HG02981 (cell line): ENCODE data around the gene HOXA3.

Source experiments
- ATAC-seq: cut with Tn5 transposase; IDR thresholded peaks from one replicate; pipeline ENCODE4 v1.9.1; 2021; ENCODE audit warnings: mild to moderate bottlenecking, moderate library complexity; ENCODE audit not compliant: unreplicated experiment

HOXA3 gene

GRCh38 chr7:27157702-27158431 lies 5.5 kb upstream of the HOXA3 start:
- no peak for ATAC-seq

DNA sequence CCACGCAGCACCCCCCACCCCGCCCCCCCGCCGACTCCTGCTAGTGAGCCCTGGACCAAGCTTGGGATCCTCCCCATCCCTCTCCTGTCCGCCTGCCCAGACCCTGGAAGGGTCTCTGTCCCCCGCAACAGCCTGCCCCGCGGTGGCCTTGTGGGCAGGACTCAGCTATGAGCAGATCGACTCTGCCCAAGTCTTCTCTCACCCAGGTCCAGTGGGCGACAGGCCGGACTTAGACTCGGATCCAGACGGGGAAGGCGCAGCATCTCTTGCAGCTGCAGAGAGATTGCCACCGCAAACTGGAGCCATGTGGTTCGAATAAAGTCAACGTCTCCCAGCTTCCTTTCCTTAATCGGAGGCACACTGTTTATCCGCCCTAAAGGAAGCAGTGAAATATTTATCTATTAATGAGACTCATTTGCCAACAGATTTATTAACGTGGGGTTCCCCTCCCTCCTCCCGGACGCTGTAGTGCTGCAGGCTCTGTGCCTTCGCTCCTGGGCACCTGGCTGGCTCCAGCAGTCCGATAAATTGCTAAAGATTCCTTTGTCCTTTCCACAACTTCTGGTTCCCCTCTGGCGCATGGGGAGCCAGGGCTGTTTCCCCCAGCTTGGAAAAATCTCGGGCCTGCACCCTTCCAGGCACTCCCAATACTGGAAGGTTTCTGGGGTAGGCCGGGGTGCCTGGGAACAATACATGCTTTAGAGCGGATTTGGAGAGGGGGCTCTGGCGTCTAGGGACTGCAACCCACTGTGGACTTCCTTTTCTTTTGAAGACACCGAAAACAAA lies 4.7 kb upstream of the HOXA3 start:
- no peak for ATAC-seq

DNA sequence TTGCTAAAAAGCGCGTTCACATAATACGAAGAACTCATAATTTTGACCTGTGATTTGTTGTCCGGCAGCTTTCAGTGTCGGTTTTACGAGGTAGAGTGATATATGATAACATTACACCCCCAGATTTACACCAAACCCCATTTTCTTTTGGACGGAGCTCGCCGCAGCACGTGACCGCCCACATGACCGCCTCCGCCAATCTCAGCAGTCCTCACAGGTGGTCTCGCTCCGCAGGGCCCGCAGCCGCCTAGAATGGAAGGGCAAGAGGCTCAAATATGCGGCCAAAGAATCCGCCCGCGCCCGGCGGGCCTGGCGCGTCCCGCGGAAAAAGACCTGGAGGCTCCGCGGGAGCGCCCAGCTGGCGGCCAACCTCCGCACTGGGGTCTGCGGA lies 4.1 kb upstream of the HOXA3 start, which contains the start of gene HOXA7:
TSS of gene HOXA7 (minus strand) at position 168 of the 391 bp plus-strand sequence. CDS start at position 38, 130 bp downstream.
- ATAC-seq: no peak

DNA sequence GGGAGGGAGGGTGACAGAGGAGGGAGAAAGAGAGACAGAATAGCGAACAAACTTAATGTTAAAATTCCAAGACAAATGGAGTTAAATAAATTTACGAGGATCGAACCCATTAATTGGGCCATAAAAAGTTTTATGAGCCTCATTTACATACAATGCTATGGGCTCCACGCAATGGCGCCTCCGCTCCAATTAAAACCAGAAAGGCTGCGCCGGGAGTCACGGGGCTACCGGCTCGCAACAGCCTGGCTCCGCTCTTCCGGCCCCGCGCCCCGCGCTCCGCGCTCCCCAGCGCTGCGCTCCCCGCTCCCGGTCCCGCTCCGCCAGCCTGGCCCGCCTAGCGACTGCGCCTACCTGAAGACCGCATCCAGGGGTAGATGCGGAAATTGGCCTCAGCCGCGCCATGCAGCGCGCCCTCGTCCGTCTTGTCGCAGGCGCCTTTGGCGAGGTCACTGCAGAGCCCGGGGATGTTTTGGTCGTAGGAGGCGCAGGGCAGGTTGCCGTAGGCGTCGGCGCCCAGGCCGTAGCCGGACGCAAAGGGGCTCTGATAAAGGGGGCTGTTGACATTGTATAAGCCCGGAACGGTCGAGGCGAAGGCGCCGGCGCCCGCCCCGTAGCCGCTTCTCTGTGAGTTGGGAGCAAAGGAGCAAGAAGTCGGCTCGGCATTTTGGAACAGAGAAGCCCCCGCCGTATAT lies 3.6 kb upstream of the HOXA3 start:
- no peak for ATAC-seq

DNA sequence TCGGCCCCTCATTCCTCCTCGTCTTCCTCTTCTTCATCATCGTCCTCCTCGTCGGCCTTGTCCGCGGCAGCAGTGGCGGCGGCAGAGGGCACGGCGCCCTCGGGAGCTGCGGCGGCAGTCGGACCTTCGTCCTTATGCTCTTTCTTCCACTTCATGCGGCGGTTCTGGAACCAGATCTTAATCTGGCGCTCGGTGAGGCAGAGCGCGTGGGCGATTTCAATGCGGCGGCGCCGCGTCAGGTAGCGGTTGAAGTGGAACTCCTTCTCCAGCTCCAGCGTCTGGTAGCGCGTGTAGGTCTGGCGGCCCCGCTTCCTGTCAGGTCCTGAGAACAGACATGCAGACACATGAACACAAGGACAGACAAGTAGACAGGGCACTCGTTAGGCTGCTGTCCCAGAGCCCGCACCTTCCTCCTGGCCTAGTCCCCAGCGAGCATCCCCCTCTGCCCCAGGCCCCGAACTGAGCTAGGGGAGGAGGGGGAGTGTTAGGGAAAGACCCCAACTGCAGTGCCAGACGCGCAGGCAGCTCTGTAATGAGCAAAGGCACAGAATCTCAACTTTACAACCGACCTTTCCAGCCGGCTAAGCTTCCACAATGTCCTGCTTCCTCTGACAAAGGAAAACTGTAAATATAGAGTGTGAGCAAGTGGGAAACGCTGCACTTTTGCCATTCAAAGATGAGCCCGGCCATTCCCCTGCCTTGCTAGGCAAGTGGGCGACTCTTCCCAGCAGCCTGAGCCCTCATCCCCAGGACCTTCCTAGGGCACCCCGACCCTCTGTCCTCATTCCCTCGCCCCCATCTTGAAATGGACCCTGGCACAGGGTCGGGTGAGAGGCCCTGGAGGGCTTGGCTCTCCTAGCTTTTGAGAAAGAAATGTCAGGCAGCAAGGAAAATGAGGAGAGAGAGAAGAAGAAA lies 2.8 kb upstream of the HOXA3 start:
- ATAC-seq: no peak

- no peak for ATAC-seq
These were observed 2.0 kb upstream of the HOXA3 start for GRCh38 chr7:27154369-27154768.

DNA sequence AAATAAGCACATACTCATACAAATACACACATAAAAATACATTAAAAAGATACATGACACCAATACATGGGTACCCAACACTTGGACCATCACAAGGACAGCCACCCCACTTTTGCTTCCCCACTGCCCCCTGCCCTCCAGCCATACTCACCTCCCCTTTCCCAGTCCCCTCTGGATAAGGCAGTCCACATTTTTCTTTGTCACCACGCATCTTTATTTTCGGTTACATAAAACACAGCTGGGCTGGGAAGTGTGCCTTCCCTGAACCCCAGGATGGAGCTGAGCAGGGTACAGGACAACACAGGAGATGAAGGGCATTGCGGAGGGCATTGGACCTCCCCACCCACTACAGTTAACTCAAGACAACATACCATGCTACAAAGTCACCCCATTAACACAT lies 1.1 kb upstream of the HOXA3 start:
- no peak for ATAC-seq

DNA sequence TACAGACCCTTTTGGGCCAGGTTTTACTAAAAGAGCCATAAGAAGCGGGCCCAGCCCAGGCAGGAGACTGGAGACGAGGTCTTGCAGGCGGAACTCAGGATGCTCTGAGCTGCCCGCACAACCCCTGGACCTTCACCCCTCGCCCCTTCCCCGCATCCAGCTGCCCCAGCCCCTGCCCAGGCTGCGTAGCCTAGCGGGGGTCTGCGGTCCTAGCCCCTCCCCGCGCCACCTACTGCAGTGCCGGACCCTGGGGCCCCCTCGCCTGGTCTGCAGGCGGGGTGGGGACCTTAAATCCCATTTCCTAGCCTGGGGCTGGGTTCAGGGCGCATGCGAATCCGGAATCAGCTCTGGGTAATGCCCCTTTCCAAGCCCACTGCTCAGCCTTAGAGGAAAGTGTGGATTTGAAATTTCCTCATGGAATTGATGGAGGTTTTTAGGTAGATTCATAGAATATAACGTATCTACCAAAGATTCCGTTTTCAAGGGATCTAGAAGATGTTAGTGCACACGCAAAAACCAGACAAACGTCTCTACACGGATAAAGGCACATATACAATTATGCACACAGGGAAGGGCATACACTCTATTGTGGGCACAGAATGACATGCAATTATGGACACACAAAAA lies 546 bp upstream of the HOXA3 start:
- no peak for ATAC-seq

GRCh38 chr7:27151341-27151930 lies 947 bp downstream of the HOXA3 start:
- no peak for ATAC-seq

- ATAC-seq: peak; percentile 76
These were observed 1.6 kb downstream of the HOXA3 start for GRCh38 chr7:27150568-27151340.

- ATAC-seq: no peak
These were observed 2.4 kb downstream of the HOXA3 start for GRCh38 chr7:27149842-27150567.

DNA sequence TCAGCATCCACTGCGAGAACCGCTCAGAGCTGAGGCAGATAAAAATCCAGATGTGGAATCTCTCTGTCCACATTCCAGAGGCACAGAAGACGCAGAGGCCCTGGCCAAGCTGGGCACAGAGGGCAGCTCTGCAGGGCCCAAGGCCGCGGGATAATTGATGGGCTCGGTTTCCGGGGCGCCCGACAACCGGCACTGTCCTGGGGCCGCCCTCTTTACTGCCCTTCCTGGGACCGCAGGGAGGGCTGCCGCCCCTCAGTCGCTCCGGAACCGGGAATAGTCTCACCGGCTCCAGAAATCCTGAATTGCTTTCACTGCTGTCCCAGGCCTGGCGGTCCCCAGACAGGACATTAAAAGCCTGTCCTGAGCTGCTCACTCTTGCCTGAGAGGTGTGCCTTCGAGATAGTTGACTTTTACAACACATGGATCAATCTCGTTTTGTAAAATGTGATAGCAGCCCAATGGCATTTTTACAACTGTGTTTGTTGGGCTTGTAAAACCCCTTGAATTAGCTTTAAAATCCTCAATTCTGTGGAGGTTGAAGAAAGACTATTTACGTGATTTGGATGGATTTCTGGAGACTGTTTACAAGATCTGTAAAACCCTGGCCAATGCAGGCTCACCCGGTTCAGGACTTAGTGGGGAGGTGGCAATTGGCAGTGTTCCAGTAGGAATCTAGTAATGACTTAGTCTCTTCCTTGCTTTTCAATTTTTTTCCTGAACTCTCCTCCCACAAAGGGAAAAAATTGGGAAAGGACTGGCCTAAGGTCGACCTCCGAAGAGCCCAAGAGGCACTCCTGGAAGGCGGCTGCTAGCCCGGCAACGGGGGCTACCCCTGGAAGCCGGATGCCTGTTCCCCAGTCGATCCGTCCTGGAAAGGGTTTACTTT lies 3.4 kb downstream of the HOXA3 start:
- ATAC-seq: no peak

DNA sequence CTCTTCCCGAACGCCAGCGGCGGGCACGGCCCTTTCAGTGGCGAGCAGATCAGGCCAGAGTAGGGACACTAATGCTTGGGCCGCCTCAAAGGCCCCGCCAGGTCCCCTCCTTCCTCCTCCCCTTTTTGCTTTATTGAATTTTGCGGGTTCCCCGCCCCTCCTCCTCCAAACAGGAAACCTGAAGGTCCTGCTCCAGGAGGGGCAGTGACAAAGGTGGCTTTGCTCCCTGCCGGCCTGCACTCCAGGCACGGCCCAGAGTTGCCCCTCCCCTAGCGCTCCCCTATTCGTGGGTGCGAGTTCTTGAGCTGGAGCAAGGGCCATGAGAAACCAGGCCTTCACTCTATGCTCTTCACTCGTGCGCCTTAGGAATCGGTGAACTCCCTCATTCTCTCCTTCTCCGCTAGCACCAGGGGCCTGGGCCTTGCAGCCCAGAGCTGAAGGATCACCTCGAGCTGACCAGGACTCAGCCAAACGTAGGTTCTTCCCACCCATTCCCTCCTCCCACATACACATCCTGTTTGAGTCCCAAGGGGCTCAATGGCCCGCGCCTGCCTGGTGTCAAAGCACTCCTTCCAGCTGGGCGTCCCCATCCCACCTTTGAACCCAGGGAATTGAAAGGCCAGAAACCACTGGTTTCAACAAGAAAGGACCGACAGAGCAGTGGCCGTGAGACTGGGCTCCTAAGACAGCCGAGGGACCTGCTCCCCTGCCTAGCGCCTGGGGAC lies 4.2 kb downstream of the HOXA3 start:
- no peak for ATAC-seq

- ATAC-seq: no peak
These were observed 5.0 kb downstream of the HOXA3 start, which contains the start of gene HOXA6 for GRCh38 chr7:27147199-27148030. TSS of gene HOXA6 (minus strand) at chr7:27147774. CDS start at chr7:27147749, 25 bp downstream.

GRCh38 chr7:27146491-27147198 lies 5.7 kb downstream of the HOXA3 start:
- no peak for ATAC-seq
